H1 (cell line): Measurements from ENCODE around the gene OR2AG2. TPM values are rescaled to one million over a fixed set of nuclear protein-coding genes. Genes with fewer than 3 reads are reported as not detected.

Experiments used
- CTCF ChIA-PET: fragments of 300-600 bp; sonication (Branson Sonifier 250); formaldehyde crosslinking; loops from one replicate; lab custom pipeline; 2021; ENCODE audit not compliant: partially characterized antibody; lab: Charles Lee
- POLR2A ChIA-PET: fragments of 300-600 bp; sonication (Branson Sonifier 250); formaldehyde crosslinking; loops from one replicate; lab custom pipeline; 2021; ENCODE audit warnings: inconsistent platforms; ENCODE audit not compliant: partially characterized antibody; lab: Charles Lee
- DNase-seq, 2 experiments: peaks; one replicate each; pipeline versions ENCODE4 v3.0.0 to v3.0.0-alpha.2; 2010 to 2022; ENCODE audit warnings: low spot score in 2 of 2, low read depth in 1 of 2, mixed read lengths in 1 of 2
- FAIRE-seq: peaks from 2 replicates; lab custom pipeline; 2011; peaks lifted over from hg19 to GRCh38; lab: Jason Lieb, UNC
- H2AFZ ChIP-seq: 2 replicates; pipeline ENCODE4 v1.8.1; 2012; ENCODE audit warnings: low read length, inconsistent platforms
- H2AK5ac ChIP-seq: 2 replicates; pipeline ENCODE4 v1.6.1; 2013; ENCODE audit warnings: low read depth, low read length
- H2BK120ac ChIP-seq: replicated peaks from 2 replicates; pipeline ENCODE3; 2013; ENCODE audit warnings: low read depth, low read length, inconsistent platforms
- H2BK12ac ChIP-seq: 2 replicates; pipeline ENCODE4 v1.6.1; 2013; ENCODE audit warnings: low read depth, low read length
- H2BK15ac ChIP-seq: 2 replicates; pipeline ENCODE4 v1.6.1; 2013; ENCODE audit warnings: low read length
- H2BK20ac ChIP-seq: 2 replicates; pipeline ENCODE4 v1.6.1; 2013; ENCODE audit warnings: low read length
- H2BK5ac ChIP-seq: 2 replicates; pipeline ENCODE4 v1.6.1; 2013; ENCODE audit warnings: low read depth, low read length
- H3K14ac ChIP-seq: 2 replicates; pipeline ENCODE4 v1.6.1; 2013; ENCODE audit warnings: inconsistent platforms; ENCODE audit not compliant: insufficient read length
- H3K18ac ChIP-seq: 2 replicates; pipeline ENCODE4 v1.6.1; 2013; ENCODE audit warnings: low read length; ENCODE audit errors: extremely low read depth
- H3K23ac ChIP-seq: 2 replicates; pipeline ENCODE4 v1.6.1; 2013; ENCODE audit warnings: inconsistent platforms; ENCODE audit not compliant: insufficient read length
- H3K23me2 ChIP-seq: 2 replicates; pipeline ENCODE4 v1.6.1; 2013; ENCODE audit warnings: low read depth, low read length
- H3K27ac ChIP-seq: 2 replicates; pipeline ENCODE4 v1.6.1; 2011; ENCODE audit warnings: low read depth, low read length, inconsistent platforms
- H3K27me3 ChIP-seq, 4 experiments: replicated peaks in 1 of 4; 1 replicate in 1 of 4; 2 replicates in 3 of 4; pipeline versions ENCODE4 v1.6.1 to v1.8.1; 2011 to 2013; ENCODE audit warnings: low read length in 3 of 4, mild to moderate bottlenecking in 3 of 4, inconsistent platforms in 2 of 4, mixed read lengths in 2 of 4, moderate library complexity in 1 of 4; ENCODE audit not compliant: control insufficient read depth in 3 of 4, insufficient read depth in 3 of 4; ENCODE audit errors: extremely low read depth in 1 of 4
- H3K36me3 ChIP-seq, 4 experiments: 2 replicates each; pipeline versions ENCODE4 v1.6.1 to v1.8.1; 2011 to 2013; ENCODE audit warnings: mild to moderate bottlenecking in 4 of 4, low read length in 3 of 4, moderate library complexity in 2 of 4, control low read depth in 1 of 4, inconsistent platforms in 1 of 4; ENCODE audit not compliant: insufficient read depth in 4 of 4, control insufficient read depth in 2 of 4
- H3K4ac ChIP-seq: replicated peaks from 2 replicates; pipeline ENCODE3; 2013; ENCODE audit warnings: low read length, low read depth, mixed read lengths, inconsistent platforms; ENCODE audit not compliant: insufficient read length
- H3K4me1 ChIP-seq, 4 experiments: replicated peaks in 1 of 4; 1 replicate in 1 of 4; 2 replicates in 3 of 4; pipeline versions ENCODE4 v1.6.1 to v1.8.1; 2011 to 2013; ENCODE audit warnings: low read length in 3 of 4, inconsistent platforms in 2 of 4, mixed read lengths in 1 of 4; ENCODE audit not compliant: insufficient read depth in 4 of 4, control insufficient read depth in 3 of 4
- H3K4me2 ChIP-seq, 2 experiments: 2 replicates each; pipeline versions ENCODE4 v1.6.1 to v1.8.1; 2011 to 2013; ENCODE audit warnings: low read depth in 2 of 2, low read length in 2 of 2, control low read depth in 1 of 2, inconsistent platforms in 1 of 2, mild to moderate bottlenecking in 1 of 2; ENCODE audit not compliant: insufficient read depth in 1 of 2
- H3K4me3 ChIP-seq, 4 experiments: fragments of 200-600, 300-600 bp in 1 of 4; sonication (generic), shearing (Covaris generic), sonication (Bioruptor Twin) in 1 of 4; 2 replicates each; pipeline versions ENCODE4 v1.5.1 to v1.8.1; 2011 to 2016; ENCODE audit warnings: low read length in 4 of 4, low read depth in 3 of 4, control low read depth in 2 of 4, inconsistent platforms in 2 of 4, mild to moderate bottlenecking in 2 of 4, mixed read lengths in 1 of 4, moderate library complexity in 1 of 4; ENCODE audit not compliant: insufficient read depth in 2 of 4; ENCODE audit errors: extremely low read depth in 1 of 4
- H3K56ac ChIP-seq: replicated peaks from 2 replicates; pipeline ENCODE3; 2013; ENCODE audit warnings: low read depth, mild to moderate bottlenecking, mixed read lengths, low read length, inconsistent platforms; ENCODE audit not compliant: insufficient read length
- H3K79me1 ChIP-seq: 2 replicates; pipeline ENCODE4 v1.6.1; 2013; ENCODE audit warnings: low read depth, low read length, control low read depth
- H3K79me2 ChIP-seq, 2 experiments: 2 replicates each; pipeline versions ENCODE4 v1.6.1 to v1.8.1; 2012 to 2013; ENCODE audit warnings: low read length in 2 of 2, mild to moderate bottlenecking in 2 of 2, inconsistent platforms in 1 of 2; ENCODE audit not compliant: insufficient read depth in 2 of 2, control insufficient read depth in 1 of 2
- H3K9ac ChIP-seq, 4 experiments: replicated peaks in 1 of 4; 1 replicate in 1 of 4; 2 replicates in 3 of 4; pipeline versions ENCODE4 v1.6.1 to v1.8.1; 2011 to 2013; ENCODE audit warnings: low read depth in 3 of 4, low read length in 3 of 4, control low read depth in 2 of 4, mild to moderate bottlenecking in 2 of 4, moderate library complexity in 2 of 4, inconsistent platforms in 1 of 4; ENCODE audit errors: extremely low read depth in 1 of 4
- H3K9me3 ChIP-seq, 2 experiments: 2 replicates each; pipeline versions ENCODE4 v1.6.1 to v1.8.1; 2012 to 2013; ENCODE audit warnings: mild to moderate bottlenecking in 2 of 2, moderate library complexity in 2 of 2, control low read depth in 1 of 2, inconsistent platforms in 1 of 2, low read depth in 1 of 2, low read length in 1 of 2, mixed read lengths in 1 of 2; ENCODE audit not compliant: insufficient read depth in 2 of 2
- H4K20me1 ChIP-seq, 2 experiments: replicated peaks in 1 of 2; 2 replicates each; pipeline versions ENCODE3 to v1.8.1; 2011 to 2013; ENCODE audit warnings: inconsistent platforms in 2 of 2, low read length in 2 of 2, mild to moderate bottlenecking in 1 of 2; ENCODE audit not compliant: insufficient read depth in 2 of 2, control insufficient read depth in 1 of 2
- H4K5ac ChIP-seq: 2 replicates; pipeline ENCODE4 v1.6.1; 2013; ENCODE audit warnings: low read length, low read depth, mixed read lengths, inconsistent platforms; ENCODE audit not compliant: insufficient read length
- H4K8ac ChIP-seq: 2 replicates; pipeline ENCODE4 v1.8.0; 2013; ENCODE audit warnings: mild to moderate bottlenecking, moderate library complexity, low read length, inconsistent platforms; ENCODE audit not compliant: insufficient read depth; ENCODE audit errors: extremely low read depth
- H4K91ac ChIP-seq: replicated peaks from 2 replicates; pipeline ENCODE3; 2013; ENCODE audit warnings: low read length, mixed read lengths, inconsistent platforms; ENCODE audit not compliant: insufficient read length
- BCL11A ChIP-seq, 2 experiments: IDR thresholded peaks; one replicate each; pipeline ENCODE4 v1.6.1; 2011; ENCODE audit warnings: low read depth in 2 of 2, low read length in 2 of 2, mild to moderate bottlenecking in 2 of 2
- CEBPB ChIP-seq: IDR thresholded peaks from 2 replicates; pipeline ENCODE4 v1.6.1; 2012; ENCODE audit warnings: low read depth, low read length
- CREB1 ChIP-seq: IDR thresholded peaks from 2 replicates; pipeline ENCODE4 v1.6.1; 2012; ENCODE audit warnings: inconsistent platforms
- CTBP2 ChIP-seq: IDR thresholded peaks from 2 replicates; pipeline ENCODE4 v1.7.0; 2011; ENCODE audit warnings: borderline replicate concordance, mild to moderate bottlenecking, moderate library complexity, mixed read lengths, low read length; ENCODE audit not compliant: insufficient read depth, insufficient read length
- E2F6 ChIP-seq: IDR thresholded peaks from 2 replicates; pipeline ENCODE4 v1.6.1; 2012; ENCODE audit warnings: inconsistent platforms
- HDAC6 ChIP-seq: IDR thresholded peaks from one replicate; pipeline ENCODE4 v1.7.1; 2012; ENCODE audit warnings: low read depth, mild to moderate bottlenecking, inconsistent platforms, low read length, moderate library complexity
- JUN ChIP-seq: IDR thresholded peaks from 2 replicates; pipeline ENCODE4 v1.6.1; 2011; ENCODE audit warnings: low read depth, mild to moderate bottlenecking, improper control_type of control experiment, low read length
- PHF8 ChIP-seq: fragments of 200-600 bp; sonication (generic); conservative IDR thresholded peaks from 2 replicates; pipeline ENCODE4 v1.7.1; 2012; ENCODE audit warnings: low read depth, mild to moderate bottlenecking, inconsistent platforms, low read length, moderate library complexity
- RAD21 ChIP-seq, 2 experiments: IDR thresholded peaks in 1 of 2; conservative IDR thresholded peaks in 1 of 2; 2 replicates each; pipeline ENCODE4 v1.6.1; 2011; ENCODE audit warnings: low read depth in 2 of 2, low read length in 2 of 2, improper control_type of control experiment in 1 of 2, inconsistent platforms in 1 of 2, mild to moderate bottlenecking in 1 of 2, moderate library complexity in 1 of 2
- RNF2 ChIP-seq: fragments of 200-900, 300-1000 bp; sonication (generic); IDR thresholded peaks from 2 replicates; pipeline ENCODE4 v1.7.1; 2016; ENCODE audit warnings: borderline replicate concordance, low read depth, mild to moderate bottlenecking, antibody characterized with exemption, low read length; ENCODE audit not compliant: poor library complexity, severe bottlenecking; ENCODE audit errors: missing control alignments
- RXRA ChIP-seq: IDR thresholded peaks from 2 replicates; pipeline ENCODE4 v1.6.1; 2011; ENCODE audit warnings: low read depth, mild to moderate bottlenecking, low read length, moderate library complexity; ENCODE audit not compliant: insufficient read depth
- SUZ12 ChIP-seq: fragments of 200-600 bp; sonication (generic); IDR thresholded peaks from 2 replicates; pipeline ENCODE4 v1.6.1; 2012; ENCODE audit warnings: mild to moderate bottlenecking, inconsistent platforms, low read length, moderate library complexity, mixed read lengths
- ZNF274 ChIP-seq: IDR thresholded peaks from 2 replicates; pipeline ENCODE4 v1.7.0; 2012; ENCODE audit warnings: low read length, borderline replicate concordance; ENCODE audit errors: extremely low read depth
- WGBS, 2 experiments: shearing (Covaris generic) in 1 of 2; methylation state at CpG; one replicate each; pipeline versions ENCODE4 v1.1.6 to v1.1.7; 2013 to 2015; ENCODE audit warnings: low lambda C conversion rate in 2 of 2, mixed read lengths in 2 of 2, inconsistent platforms in 1 of 2, low coverage in 1 of 2, missing lambda C conversion rate in 1 of 2; ENCODE audit not compliant: insufficient replicate concordance in 2 of 2, insufficient coverage in 1 of 2, insufficient read length in 1 of 2; ENCODE audit errors: extremely low coverage in 1 of 2, missing lambda C conversion rate in 1 of 2; 5-methylcytosine and 5-hydroxymethylcytosine counted together
- polyA plus RNA-seq, 7 experiments: library from polyadenylated mRNA; depleted of rRNA in 3 of 7; stranded (reverse) in 5 of 7; unstranded in 2 of 7; fragments of >200 nt in 5 of 7; fragments of 200-250 nt in 2 of 7; gene quantifications; 1 replicate in 5 of 7; 2 replicates in 1 of 7; 4 replicates in 1 of 7; pipeline versions ENCODE4 v1.2.1 to v1.2.3, GENCODE V29; 2011 to 2013; ENCODE audit warnings: missing spikeins in 2 of 7, mixed read lengths in 2 of 7
- total RNA-seq: library from RNA; stranded (reverse); fragmentation: NEBNext Ultra II Directional; extraction: Animal tissue kit (Norgen Biotek cat#: 25700); gene quantifications from 2 replicates; pipeline ENCODE4 v1.2.1, GENCODE V29; 2021

Gene OR2AG2
- total and polyA plus RNA-seq, 2 of the 8 experiments (the other 6 are each of a cell fraction or from before 2014, with no cell fraction given), result 0.22 to 0.74 TPM

DNA sequence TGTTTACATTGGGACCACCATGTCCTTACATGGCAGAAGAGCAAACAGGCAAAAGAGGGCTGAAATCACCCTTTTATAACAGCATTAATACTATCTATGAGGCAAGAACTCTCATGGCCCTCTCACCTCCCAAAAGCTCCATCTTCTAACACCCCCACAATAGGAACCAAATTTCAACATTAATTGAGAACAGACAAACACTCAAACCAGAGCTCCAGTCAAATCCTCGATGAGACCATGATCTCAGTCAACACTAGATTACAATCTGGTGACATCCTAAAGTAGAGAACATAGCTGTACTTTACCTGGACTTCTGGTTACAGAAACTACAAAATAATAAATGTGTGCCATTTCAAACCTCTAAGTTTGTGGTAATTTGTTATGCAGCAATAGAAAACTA lies 25.1 kb downstream of the OR2AG2 start:
- H2AFZ ChIP-seq, result no peak overlapping the region
- TF ChIP-seq BCL11A (IDR thresholded peaks at IDR 0.05; ENCODE audit: low read depth in 2 of 2, low read length in 2 of 2), result no peak
- TF ChIP-seq JUN, result no peak
- TF ChIP-seq RAD21 (IDR thresholded peaks at IDR 0.05 in 1 of 2, conservative IDR thresholded peaks at IDR 0.05 in 1 of 2; ENCODE audit: low read depth in 2 of 2, low read length in 2 of 2), result no peak
- TF ChIP-seq SUZ12, result no peak
- TF ChIP-seq RXRA, result no peak
- TF ChIP-seq HDAC6, result no peak
- no peak for TF ChIP-seq CEBPB
- TF ChIP-seq PHF8, result no peak
- no peak for TF ChIP-seq E2F6
- TF ChIP-seq CTBP2, result no peak
- TF ChIP-seq ZNF274, result no peak
- no peak for TF ChIP-seq RNF2
- no peak for TF ChIP-seq CREB1

More for the DNA sequence above, 25.1 kb downstream of the OR2AG2 start:
- Histone ChIP-seq H3K4ac (no peak overlapping the region), H4K5ac (no peak overlapping the region), H2BK12ac (no peak overlapping the region), H3K23ac (no peak overlapping the region), H3K4me2 (no peak overlapping the region), H3K14ac (no peak overlapping the region), H3K79me1 (no peaks in the 10 kb centered on the region), H3K9ac (no peak overlapping the region), H3K27ac (no peak overlapping the region), H3K79me2 (no peaks in the 10 kb centered on the region), H3K18ac (no peak overlapping the region), H2BK20ac (no peak overlapping the region), H3K36me3 (no peaks in the 10 kb centered on the region), H4K91ac (no peak overlapping the region), H2BK120ac (no peak overlapping the region), H3K4me3 (no peak overlapping the region), H3K23me2 (no peaks in the 10 kb centered on the region), H4K20me1 (no peaks in the 10 kb centered on the region), H2BK5ac (no peak overlapping the region), H2AK5ac (no peak overlapping the region), H3K9me3 (no peaks in the 10 kb centered on the region), H3K4me1 (no peaks in the 10 kb centered on the region), H3K27me3 (no peaks in the 10 kb centered on the region), H4K8ac (no peak overlapping the region), H2BK15ac (no peak overlapping the region), H3K56ac (no peak overlapping the region)
- ChIA-PET CTCF (interaction anchor here (0.5 to 7.8 kb wide), 3 partner anchors 8 to 237 kb away, joined by 3 to 86 read pairs (median 36); no protein-coding TSS in a partner anchor), POLR2A (no interaction called here)
- DNase-seq (no peak), FAIRE-seq (no peak)
- WGBS, 2 experiments, result 60% methylated on average over 1 of the region's 1 CpG; no CpG with 5 or more reads in 1 of the 2 experiments
